HG02973 (cell line): ENCODE measurements around the gene CDC42.

Source experiments
- ATAC-seq: cut with Tn5 transposase; IDR thresholded peaks from one replicate; pipeline ENCODE4 v1.9.1; 2021; ENCODE audit warnings: moderate library complexity; ENCODE audit not compliant: unreplicated experiment

The CDC42 gene

DNA sequence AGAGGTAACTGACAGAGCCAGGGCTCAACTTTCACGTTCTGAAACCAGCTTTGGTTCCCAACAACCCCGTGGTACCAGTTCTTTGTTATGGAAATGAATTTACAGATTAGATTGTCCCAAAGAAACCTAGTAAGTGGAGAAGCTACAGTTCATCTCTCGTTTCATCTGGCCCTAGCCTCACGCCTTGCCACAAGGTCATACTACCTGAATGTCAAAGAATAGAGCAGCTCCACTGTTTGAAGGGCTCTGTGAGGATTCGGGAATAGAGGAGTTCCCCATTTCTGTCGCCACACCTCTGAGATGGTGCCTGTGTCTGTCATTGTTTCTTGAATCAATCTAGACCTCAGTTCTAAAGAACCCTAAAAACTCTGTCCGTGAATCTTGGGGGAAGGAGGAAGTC, 15.0 kb upstream of the CDC42 start:
- no peak for ATAC-seq

- ATAC-seq = no peak
These were observed 14.5 kb upstream of the CDC42 start for GRCh38 chr1:22038036-22038435.

DNA sequence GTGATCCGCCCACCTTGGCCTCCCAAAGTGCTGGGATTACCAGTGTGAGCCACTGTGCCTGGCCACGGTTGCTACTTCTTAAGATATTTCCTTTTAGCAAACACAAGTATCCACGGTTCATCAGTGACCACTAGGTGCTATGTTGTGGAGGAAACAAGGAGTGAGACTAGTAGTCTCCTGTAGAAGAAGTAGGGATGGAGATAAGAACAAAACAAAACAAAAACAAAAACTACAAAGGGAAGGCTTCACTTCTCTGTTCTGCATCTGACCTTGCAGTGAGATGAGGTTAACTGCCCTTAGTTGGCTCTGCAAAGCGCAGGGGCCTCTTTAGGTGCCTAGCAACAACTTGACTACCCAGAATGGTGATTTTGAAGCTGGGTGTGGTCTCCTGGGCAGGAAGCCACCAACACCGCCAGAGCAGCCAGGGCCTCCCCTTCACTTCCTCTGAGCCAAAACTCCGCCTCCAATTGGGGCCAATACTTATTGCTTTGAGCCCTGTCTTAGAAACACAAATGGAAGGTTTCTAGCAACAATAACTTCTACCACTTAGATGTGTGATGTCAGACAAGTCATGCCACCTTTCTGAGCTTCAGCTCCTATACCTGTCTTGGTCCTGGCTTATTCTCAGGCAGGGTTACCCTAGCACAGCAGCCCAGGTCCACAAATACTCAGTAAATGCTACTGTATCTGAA, 12.8 kb upstream of the CDC42 start:
- peak; percentile 97 for ATAC-seq

DNA sequence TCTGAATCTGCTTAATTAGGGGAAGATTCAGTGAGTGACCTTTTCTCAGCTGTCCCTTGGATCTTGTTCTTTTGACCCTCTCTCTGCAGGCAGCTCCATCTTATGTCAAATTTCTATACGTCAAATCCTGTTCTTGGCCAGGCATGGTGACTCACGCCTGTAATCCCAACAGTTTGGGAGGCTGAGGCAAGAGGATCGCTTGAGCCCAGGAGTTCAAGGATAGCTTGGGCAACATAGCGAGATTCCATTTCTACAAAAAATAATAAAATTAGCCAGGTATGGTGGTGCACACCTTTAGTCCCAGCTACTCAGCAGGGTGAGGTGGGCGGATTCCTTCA, 12.3 kb upstream of the CDC42 start:
- no peak for ATAC-seq

GRCh38 chr1:22041505-22041904, 11.0 kb upstream of the CDC42 start:
- ATAC-seq = no peak

DNA sequence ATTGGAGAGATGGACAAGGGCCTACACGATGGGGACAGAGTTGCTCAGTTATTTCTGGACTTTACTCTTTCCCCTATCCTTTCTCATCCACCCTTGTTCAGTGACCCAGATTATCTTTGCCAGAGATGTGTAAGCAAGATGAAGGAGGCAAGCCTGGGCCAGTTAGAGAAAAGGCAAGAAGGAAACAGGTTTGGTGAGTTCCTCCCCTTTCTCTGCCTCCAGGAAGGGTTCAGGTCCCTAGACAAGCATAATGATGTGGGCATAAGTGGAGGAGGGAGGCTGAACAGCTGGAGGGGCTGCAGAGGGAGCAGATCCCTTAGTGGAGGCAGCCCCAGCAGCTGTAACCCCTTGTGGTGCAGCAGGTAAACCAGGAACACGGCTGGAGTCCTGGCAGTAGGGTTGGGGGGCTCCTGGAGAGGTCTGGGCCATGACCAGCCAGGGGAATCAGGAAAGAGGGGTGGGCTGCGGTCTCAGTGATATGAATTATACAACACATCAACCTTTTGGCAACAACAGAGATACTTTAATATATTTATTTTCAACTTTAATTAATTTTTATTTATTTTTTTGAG, 9.2 kb upstream of the CDC42 start:
- no peak for ATAC-seq

DNA sequence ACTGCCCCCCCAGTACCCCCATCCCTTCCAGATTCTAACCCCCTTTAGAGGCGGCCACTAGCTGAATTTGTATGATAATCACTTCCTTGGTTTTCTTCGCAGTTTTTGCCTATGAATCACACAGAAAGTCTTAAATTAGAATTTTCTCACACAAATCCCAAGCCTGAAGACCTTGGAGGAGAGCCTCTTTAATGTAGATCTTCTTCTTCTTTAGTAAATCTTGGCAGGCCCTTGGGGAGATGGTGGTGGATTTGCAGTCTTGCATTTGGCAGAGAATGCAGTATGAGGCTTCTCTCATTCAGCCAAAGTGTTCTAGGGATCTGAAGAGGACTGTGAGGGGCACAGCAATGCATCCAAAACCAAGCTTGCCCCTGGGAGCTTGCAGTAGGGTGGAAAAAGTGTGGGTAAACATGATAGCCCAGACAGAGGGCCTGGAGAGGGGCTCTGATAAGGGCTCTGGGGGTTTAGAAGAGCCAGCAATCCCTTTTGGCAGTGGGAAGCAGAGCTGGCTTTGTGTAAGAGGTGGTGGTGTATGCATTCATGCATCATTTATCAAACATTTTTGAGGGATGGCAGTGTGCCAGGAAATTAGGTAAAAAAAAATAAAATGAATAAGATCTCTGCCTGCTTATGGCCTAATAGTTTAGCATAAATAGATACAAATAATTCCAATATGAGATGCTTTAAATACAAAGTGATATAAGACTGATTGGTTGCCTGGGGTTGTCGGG, 7.7 kb upstream of the CDC42 start:
- ATAC-seq = no peak

GRCh38 chr1:22045604-22046228, 6.8 kb upstream of the CDC42 start:
- ATAC-seq = no peak

GRCh38 chr1:22048351-22049192, 3.9 kb upstream of the CDC42 start:
- ATAC-seq = no peak

DNA sequence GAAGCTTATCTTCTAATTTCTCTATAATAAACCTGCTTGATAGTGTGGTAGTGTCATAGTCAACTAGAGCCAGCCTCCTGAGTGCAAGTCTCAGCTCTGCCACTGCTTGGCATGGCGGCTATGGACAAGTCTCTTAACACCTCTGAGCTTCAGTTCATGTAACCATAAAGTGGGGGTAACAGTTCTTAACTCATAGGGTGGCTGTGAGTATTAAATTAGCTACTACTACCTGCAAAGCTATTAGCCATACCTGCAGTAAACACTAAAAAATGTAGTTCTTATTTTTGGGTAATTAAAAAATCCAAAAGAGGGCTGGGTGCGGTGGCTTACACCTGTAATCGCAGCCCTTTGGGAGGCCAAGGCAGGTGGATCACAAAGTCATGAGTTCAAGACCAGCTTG, 2.2 kb upstream of the CDC42 start:
- no peak for ATAC-seq

GRCh38 chr1:22051607-22052114, 848 bp upstream of the CDC42 start:
- no peak for ATAC-seq

GRCh38 chr1:22053017-22053860, 730 bp downstream of the CDC42 start:
- ATAC-seq = peak; percentile 30

GRCh38 chr1:22053861-22054770, 1.6 kb downstream of the CDC42 start:
- ATAC-seq = no peak

- ATAC-seq = no peak
These were observed 3.0 kb downstream of the CDC42 start for GRCh38 chr1:22055463-22055862.

DNA sequence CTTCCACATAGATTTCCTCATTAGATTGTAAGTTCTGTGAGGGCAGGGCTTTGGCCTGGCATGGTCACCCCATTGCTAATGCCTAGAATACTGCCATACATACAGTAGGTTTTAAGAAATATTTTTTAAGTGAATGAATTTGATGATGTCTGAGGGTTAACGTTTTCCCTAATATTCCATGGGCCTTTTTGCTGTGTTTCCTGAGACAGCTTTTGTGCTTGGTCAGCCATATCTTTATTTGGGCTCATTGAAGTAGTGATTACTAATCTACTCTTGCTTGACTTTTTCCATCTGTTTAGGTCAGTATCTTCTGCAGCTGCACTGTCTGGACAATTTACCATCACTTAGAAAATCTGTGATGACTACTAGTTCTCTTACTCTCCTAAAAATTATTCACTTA, 3.5 kb downstream of the CDC42 start:
- no peak for ATAC-seq

DNA sequence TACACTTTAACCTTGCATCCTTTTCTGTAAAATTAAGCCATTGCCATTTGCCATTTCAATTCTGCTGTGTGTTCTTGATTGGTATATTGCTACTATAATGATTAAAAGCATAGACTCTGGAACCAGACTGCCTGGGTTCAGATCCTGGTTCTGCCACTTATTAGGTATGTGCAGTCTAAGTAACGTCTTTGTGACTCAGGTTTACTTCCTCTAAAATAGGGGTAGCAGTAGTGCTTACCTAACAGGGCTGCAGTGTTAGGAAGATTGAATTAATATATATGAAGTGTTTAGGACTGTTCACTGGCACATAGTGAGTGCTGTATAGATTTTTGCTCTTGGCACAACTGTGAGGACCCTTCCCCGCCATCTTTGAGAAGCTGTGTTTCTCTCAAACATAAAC, 4.4 kb downstream of the CDC42 start:
- ATAC-seq = no peak

GRCh38 chr1:22057861-22058260, 5.4 kb downstream of the CDC42 start:
- ATAC-seq = no peak

DNA sequence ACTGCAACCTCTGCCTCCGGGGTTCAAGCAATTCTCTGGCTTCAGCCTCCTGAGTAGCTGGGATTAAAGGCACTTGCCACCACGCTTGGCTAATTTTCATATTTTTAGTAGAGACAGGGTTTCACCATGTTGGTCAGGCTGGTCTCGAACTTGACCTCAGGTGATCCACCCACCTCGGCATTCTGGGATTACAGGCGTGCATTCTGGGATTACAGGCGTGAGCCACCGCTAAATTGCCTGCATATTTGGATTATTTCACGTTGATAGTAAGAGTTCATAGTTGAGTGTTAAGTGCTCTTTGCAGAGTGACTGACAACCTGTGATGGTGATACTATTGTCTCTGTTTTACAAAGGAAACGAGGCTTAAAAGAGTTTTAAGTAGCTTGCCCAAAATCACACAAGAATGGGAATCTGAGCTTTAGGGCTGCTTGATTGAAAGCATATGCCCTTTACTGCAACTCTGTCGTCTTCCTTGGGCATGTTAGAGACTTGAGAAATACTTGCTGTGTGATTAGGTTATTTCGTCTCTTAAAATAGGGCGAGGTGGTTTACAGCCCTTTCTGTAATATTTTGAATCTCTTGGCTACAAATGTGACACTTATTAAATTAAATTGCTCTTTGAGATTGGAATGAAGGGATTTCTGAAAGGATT, 12.4 kb downstream of the CDC42 start:
- no peak for ATAC-seq
